PFSK-1 (cell line): ENCODE results near the gene ACIN1.

Experiments
- FOXP2 ChIP-seq: optimal IDR thresholded peaks from 2 replicates; pipeline ENCODE3; 2011; ENCODE audit warnings: borderline replicate concordance, control low read depth, inconsistent platforms; ENCODE audit not compliant: insufficient read depth; ENCODE audit errors: extremely low read length, extremely low read depth
- POLR2AphosphoS5 ChIP-seq: IDR thresholded peaks from 2 replicates; pipeline ENCODE4 v1.6.1; 2012; ENCODE audit warnings: low read depth, mild to moderate bottlenecking, control low read depth, low read length, moderate library complexity
- SIN3A ChIP-seq: IDR thresholded peaks from 2 replicates; pipeline ENCODE4 v1.6.1; 2012; ENCODE audit warnings: mild to moderate bottlenecking, low read length, moderate library complexity, borderline replicate concordance; ENCODE audit not compliant: insufficient read depth
- TF ChIP-seq, protein P1 (sequence below), 2 experiments: IDR thresholded peaks; 2 replicates each; pipeline versions ENCODE4 v1.6.1 to v1.8.0; 2011 to 2012; ENCODE audit warnings: low read depth in 2 of 2, low read length in 2 of 2, control low read depth in 1 of 2, inconsistent platforms in 1 of 2, mild to moderate bottlenecking in 1 of 2, moderate library complexity in 1 of 2; ENCODE audit not compliant: insufficient read depth in 1 of 2

DNA sequence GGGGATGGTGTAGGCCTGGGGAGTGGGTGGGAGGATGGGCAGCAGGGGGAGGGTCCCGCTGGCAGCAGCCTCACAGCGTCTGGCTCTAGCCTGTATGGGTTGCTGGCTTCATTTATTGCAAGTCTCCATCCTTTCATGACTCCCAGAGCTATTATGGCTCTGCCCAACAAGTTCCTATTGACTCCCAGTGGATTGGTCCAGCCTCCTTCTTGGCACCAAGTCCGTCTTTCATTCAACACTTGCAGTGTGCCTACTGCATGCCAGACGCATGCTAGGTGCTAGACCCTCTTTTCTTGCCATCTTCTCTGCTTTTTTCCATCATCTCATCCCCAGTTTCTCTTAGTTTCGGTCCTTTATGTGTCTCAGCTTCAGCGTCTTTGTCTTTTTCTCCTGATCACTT is 51.8 kb downstream of the ACIN1 start:
- no peak for TF ChIP-seq SIN3A
- TF ChIP-seq, protein P1, sequence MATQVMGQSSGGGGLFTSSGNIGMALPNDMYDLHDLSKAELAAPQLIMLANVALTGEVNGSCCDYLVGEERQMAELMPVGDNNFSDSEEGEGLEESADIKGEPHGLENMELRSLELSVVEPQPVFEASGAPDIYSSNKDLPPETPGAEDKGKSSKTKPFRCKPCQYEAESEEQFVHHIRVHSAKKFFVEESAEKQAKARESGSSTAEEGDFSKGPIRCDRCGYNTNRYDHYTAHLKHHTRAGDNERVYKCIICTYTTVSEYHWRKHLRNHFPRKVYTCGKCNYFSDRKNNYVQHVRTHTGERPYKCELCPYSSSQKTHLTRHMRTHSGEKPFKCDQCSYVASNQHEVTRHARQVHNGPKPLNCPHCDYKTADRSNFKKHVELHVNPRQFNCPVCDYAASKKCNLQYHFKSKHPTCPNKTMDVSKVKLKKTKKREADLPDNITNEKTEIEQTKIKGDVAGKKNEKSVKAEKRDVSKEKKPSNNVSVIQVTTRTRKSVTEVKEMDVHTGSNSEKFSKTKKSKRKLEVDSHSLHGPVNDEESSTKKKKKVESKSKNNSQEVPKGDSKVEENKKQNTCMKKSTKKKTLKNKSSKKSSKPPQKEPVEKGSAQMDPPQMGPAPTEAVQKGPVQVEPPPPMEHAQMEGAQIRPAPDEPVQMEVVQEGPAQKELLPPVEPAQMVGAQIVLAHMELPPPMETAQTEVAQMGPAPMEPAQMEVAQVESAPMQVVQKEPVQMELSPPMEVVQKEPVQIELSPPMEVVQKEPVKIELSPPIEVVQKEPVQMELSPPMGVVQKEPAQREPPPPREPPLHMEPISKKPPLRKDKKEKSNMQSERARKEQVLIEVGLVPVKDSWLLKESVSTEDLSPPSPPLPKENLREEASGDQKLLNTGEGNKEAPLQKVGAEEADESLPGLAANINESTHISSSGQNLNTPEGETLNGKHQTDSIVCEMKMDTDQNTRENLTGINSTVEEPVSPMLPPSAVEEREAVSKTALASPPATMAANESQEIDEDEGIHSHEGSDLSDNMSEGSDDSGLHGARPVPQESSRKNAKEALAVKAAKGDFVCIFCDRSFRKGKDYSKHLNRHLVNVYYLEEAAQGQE (IDR thresholded peaks at IDR 0.05; ENCODE audit: insufficient read depth in 1 of 2, low read depth in 2 of 2, low read length in 2 of 2), result no peak
- no peak for TF ChIP-seq FOXP2
- no peak for TF ChIP-seq POLR2AphosphoS5
